Daoy (cell line): ENCODE data around the gene UMOD. TPM values are rescaled to one million over a fixed set of nuclear protein-coding genes. Genes with fewer than 3 reads are reported as not detected.

Source experiments
- DNase-seq: peaks from one replicate; pipeline ENCODE4 v3.0.0-alpha.2; 2015; ENCODE audit warnings: low read depth
- total RNA-seq: library from RNA; depleted of rRNA; stranded (reverse); fragments of >200 nt; shearing (Covaris generic); gene quantifications from 2 replicates; pipeline ENCODE4 v1.2.3, GENCODE V29; 2014; rRNA removed

UMOD gene
- total RNA-seq, 1 experiment from 2014 or later, result not detected

DNA sequence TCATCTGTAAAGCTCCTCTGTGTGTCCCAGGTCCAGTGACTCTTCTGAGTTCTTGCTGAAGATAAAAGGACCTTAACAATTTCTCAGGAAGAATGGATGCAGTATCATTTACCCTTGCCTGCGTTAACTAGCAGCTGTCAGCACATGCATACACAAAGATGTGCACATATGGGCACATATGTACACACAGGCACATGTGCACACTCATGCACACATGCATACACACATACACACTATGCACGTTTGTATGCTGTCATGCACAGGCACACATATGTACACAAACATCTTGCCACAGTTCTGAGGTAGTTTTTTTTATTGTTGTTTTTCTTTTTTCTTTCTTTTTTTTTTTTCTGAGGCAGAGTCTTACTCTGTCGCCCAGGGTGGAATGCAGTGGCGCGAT, 50.1 kb downstream of the UMOD start:
- no peak for DNase-seq

DNA sequence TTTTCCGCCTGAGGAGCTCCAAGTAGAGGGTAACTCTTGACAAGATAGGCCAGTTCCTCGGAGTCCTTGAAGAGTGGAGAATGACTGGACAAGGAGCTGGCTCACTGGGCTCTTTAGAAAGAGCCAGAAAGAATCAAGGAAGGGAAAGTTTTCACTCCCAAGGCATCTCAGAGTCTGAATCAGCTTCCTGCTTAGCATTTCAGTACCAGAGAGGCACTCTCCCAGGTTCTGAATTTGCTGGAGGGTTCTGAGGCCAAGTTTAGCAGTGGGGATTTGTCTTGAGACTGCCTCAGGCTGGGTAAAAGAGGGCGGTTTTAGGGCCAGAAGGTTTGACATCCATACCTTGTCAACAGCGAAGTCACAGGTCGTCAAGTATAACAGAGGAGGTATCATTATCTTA, 50.7 kb downstream of the UMOD start:
- no peak for DNase-seq

DNA sequence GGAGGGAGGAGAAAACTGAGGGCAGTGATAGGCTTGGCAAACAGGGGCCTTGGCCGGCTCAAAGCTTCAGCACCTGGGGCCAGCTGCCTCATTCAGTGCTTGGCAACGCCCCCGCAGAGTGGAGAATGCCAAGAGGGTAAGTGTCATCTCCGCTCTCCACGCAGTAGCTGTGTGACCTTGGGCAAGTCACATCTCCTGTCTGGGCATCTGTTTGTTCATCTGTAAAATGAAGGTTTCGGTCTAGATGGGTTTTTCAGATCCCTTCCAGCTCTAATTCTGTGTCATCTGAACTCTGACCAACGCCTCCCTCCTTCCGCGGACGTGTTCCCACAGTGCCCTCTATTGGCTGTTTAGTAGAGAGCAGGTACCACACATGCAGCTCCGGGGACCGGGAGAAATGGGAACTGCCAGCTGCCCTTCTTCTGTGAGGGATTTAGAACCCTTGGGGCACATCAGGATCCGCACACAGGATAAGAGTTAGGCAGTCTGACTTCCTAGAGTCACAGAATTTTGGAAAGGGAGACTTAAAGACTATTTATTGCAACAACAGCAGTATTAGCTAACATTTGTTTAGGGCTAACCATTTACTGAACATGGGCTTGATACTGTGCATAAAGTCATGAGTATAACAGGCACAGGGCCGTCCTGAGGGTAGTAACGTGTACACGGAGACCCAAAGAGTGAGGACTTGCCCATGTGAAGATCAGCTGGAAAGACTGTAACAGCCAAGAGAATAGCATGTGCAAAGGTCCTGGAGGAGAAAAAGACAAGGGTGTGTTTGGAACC, 52.0 kb downstream of the UMOD start:
- DNase-seq, result peak; percentile 64

DNA sequence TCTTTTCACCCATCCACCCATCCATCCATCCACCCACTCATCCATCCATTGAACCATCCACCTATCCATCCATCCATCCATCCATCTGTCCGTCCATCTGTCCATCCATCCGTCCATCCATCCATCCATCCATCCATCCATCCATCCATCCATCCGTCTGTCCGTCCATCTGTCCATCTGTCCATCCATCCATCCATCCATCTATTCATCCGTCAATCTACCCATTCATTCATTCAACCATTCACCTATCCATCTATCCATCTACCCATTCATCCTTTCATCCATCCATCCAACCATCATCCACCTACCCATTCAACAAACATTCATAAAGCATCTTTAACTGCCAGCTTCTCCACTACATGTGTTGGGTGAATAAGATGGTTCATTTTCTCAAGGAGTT, 54.1 kb downstream of the UMOD start:
- no peak for DNase-seq

DNA sequence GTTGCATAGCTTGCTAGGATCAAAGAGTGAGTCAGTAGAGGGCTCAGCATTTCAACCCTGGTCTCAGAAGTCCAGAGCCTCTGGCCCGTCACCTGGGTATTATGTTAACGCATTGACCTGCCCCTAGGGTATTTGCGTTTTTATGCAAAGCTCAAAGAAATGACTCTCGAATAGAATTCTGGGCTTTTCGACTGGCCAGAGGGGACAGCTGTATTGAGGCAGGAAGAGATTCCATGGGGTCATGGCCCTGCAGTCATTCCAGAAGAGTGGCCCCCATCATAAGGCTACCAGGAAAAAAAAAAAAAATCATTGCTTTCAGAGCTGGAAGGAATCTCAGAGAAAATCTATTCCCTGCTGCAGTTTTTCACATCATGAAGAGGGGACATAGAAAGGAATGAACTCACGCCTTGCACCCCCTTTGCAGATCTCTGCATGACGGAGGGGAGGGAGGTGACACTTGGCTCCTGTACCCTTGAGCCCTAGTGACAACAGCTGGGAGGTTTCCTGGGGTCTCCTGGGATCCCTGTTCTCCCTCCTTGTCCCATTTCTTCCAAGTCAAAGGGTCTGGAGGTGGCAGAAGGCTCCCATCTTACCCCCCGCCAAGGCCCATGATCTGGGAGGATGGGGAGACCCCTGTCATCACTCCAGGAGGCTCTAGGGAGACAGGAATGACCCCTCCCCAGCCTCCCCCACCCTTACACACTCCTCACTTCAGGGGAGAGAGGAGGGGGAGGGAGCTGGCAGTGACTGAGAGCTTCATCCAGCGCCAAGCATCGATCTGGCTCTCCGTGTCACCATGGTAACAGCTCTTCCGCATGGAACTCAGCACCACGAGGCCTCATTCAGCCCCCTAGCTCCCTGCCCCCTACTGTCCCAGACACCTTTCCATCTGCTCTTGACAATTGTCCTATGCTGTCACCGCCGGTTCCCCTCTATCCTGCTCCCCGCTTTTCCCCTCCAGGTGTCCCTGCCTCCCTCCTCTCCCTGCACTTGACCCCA, 61.0 kb downstream of the UMOD start:
- no peak for DNase-seq

DNA sequence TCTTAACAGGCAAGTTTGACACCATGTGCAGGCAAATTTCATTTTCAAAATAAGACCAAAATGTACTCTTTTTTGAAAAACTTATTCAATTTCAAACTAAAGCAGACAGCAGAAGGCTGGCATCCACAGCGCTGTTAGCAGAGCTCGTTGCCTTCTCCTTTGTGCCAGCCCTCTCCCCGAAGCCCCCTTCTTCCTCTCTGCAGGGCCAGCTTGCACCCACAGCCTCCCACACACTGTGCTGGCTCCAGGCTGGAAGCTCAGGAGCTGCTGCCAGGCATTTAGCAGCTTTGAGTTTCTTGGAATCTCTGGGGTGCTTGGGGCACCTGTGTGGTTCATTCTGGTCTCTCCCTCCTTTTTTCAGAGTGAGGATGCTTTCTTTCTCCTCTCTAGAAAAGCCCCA, 62.9 kb downstream of the UMOD start:
- DNase-seq, result no peak

DNA sequence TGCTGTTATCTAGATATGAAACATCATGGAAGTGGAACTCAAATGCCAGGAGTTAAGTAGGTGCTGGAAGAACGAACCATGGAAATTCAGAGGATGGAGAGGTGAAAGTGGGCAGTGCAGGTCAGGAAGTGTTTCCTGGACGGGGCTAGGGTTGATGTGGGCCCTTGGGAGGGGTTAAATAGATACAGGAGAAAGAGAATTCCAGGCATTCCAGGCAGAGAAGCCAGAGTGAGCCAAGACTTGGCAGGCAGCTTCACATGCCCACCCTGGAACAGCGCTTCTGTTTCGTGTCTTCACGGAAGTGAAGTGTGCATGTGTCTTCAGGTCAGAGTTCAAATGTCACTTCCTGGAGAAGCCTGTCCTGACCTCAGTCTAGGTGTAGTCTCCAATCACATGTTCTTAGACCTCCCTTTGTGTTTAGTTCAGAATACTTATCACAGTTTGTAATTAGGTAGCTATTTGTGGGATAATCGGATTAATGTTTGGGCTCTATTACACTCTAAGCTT, 66.5 kb downstream of the UMOD start:
- DNase-seq, result no peak

Other genes starting within 250 kb of the UMOD start
- not detected in 2 replicates for gene GP2, start 25.2 kb downstream of the UMOD start, total RNA-seq
- gene PDILT, start 52.0 kb upstream of the UMOD start, total RNA-seq, result 0.18 TPM in 1 of 2 replicates, not detected in the other
- 0.91 and 3.2 TPM in 2 replicates for gene ACSM5, start 56.8 kb upstream of the UMOD start, total RNA-seq
- gene ACSM2A, start 98.8 kb upstream of the UMOD start, total RNA-seq, result not detected in 2 replicates
- gene ACSM2B, start 223.7 kb upstream of the UMOD start, total RNA-seq, result not detected in 2 replicates